NCI-H128 (cell line): ENCODE results near the gene OTOGL.

ENCODE experiments used
- DNase-seq: peaks from one replicate; lab custom pipeline; 2025; ENCODE audit not compliant: unreplicated experiment; lab: John Stamatoyannopoulos, UW

OTOGL gene

DNA sequence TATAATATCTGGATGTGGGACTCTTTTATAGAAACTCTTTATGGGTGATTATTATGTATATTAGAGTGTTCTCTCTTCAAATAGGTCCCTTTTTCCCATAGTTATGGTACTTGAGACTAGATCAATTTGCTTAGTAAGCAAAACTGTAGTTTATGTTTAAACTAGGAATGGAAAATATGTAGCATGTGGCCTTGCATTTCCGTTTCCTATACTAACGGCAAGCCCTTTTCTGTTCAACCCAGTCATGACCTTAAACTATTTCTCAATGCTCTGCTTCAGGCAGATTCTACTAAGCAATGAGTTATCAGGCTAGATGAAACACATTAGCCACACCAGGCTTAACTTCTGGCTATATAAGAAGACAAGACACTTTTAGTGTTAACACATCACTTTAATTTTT lies 84.6 kb downstream of the OTOGL start:
- no peak for DNase-seq

DNA sequence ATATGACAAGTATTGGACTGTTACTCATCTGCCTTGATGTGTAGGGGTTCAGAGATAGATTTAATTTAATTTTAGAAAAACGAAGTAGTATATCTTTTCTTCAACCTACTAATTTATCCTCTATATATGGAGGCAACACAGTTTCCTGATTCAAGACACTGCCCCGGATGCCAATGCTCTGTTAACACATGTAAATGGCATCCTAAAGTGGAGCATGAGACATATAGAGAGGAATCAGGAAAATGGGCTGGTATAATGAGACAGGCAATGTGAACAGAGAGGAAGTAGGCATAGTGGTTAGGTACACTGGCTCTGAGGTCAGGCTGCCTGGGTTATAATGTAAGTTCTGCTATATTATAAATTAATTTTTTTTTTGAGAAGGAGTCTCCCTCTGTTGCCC lies 85.6 kb downstream of the OTOGL start:
- no peak for DNase-seq

GRCh38 chr12:80186727-80187217 lies 87.4 kb downstream of the OTOGL start:
- peak; percentile 40 for DNase-seq

- peak; percentile 55 for DNase-seq
Measured at GRCh38 chr12:80187660-80188090, 88.3 kb downstream of the OTOGL start.

DNA sequence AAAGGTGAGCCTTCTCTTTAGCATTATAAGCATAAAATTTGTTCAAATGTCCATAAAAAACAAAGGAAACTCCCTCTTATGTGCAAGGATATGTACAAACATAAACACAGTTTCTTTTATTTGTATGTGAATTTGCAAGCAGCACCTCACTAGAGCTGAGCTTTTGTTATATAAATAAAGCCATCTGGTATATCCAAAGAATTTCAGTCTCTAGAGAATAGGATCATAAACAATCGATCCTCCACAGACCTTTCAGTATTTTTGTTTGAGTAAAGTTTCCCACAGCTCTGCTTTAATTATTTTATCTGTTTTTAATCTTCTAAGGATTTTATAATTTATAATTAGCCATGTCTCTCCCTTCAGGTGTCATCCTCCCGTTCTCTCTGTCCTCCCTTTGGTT lies 89.2 kb downstream of the OTOGL start:
- no peak for DNase-seq

- no peak for DNase-seq
Measured at GRCh38 chr12:80189241-80189640, 89.9 kb downstream of the OTOGL start.

DNA sequence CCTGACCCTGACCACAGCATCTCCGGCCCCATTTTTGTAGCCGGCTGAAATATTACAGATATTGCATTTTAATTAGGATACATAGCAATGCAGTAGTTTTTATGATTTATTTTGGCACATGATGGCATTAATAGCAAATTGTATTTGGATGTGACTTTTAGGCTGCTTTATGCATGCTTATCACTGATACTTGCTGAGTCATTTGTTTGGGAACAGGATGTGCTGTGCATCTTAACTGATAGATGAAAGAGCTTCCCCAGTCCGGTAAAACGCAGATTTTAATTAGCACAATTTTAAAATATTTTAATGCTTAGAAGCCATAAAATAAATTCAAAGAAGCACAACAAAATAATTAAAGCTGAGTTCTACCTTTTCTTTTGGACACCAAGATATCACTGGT lies 90.7 kb downstream of the OTOGL start:
- no peak for DNase-seq

DNA sequence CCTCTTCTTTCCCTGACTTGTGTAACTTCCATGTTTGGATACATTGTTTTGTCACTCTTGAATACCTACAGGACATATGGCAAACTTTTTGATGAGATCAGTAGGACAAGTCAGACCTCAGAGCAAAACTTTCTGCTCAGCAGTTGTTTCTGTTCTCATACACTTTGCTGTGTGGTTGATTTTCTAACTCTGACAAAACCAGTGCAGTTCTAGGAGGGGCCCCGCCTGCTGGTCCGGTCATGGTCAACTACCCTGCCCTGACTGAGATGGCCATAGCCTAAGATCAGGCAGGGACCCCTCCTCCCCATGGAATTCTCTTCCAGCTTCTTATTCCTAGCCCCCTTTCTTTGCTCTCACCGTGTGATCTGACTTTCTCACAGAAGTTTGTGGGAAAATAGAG lies 92.8 kb downstream of the OTOGL start:
- no peak for DNase-seq

GRCh38 chr12:80193865-80194264 lies 94.5 kb downstream of the OTOGL start:
- no peak for DNase-seq

DNA sequence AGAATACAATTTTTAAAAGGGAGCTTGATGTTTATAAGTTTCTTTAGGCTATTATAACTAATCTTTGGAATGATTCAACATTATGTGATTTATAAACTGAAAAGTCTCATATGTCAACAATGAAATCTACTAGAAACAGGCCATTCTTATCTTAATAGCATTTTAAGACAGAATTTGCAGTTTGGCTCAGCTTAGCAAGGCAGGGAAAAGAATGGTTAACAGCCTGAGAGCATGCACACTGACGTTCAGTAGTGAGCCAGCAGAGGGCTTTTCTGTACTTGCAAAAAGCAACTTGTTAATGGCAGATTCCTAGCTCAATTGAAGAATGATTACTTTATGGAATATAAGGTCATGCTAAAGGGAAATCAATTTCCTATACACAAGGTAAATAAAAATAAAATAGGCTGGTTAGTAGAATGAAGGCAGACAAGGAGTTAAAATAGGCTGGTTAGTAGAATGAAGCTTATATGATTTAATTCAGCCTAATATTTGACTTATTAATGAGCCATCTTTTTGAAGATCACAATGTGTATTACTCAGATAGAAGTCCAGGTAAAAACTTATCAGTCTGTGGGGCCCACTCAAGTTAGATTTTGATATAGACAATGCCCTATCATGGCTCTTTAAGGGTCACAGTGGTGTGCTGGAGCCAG lies 95.9 kb downstream of the OTOGL start:
- DNase-seq = no peak

DNA sequence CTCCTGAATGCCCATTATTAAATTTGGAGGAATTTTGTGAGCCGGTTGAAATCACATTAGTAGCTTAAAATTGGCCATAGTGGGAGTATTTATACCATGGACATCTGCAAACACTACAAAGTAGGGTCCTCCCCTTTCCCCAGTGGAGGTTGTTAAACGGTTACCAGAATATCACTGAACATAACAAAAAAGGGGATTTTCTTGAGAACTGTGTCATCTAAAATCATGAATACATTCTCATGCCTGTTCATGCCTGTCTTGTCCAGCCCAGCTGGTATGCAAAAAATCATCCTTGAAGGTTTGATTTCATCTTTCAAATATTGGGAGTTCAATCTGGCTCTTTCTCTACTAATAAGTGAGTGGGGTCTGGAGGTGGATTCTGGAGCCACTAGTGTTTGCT lies 96.4 kb downstream of the OTOGL start:
- DNase-seq = no peak

DNA sequence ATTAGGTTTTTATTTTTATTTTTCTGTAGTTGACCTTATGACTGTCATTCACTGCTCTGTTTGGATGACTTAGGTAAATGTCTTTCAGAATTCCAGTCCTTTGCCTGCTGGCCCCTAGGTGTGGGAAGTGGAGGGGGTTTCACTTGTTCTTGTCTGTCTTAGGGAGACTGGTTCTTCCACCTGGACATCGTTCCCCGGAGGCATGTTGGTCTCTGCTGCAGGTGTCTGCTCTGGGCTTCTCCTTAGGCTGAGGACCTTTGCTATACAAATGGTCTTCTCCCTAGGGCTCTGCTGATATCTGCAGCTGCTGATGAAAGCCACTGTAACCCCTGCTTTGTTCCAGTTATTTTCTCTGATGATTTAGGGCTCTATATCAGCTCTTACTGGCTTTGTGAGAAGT lies 97.1 kb downstream of the OTOGL start:
- no peak for DNase-seq

GRCh38 chr12:80198782-80199337 lies 99.5 kb downstream of the OTOGL start:
- no peak for DNase-seq

DNA sequence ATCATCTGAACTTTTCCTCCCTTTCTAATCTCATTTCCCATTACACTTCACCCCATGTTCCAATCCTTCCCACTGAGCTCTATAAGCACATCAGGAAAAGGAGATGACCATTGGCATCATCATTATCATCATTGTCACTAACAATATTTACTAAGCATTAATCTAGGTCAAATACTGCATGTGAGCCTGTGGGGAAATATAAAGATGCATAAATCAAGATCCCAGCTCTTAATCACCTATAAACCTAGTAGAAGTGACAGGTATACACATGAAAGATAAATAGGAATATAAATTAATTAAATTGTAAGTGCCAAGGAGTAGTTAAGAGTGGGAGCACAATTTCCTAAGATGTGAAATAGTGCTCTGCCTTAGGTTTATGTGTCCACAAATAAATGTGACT lies 100.6 kb downstream of the OTOGL start:
- no peak for DNase-seq

- DNase-seq = no peak
Measured at GRCh38 chr12:80200414-80200813, 101.1 kb downstream of the OTOGL start.

DNA sequence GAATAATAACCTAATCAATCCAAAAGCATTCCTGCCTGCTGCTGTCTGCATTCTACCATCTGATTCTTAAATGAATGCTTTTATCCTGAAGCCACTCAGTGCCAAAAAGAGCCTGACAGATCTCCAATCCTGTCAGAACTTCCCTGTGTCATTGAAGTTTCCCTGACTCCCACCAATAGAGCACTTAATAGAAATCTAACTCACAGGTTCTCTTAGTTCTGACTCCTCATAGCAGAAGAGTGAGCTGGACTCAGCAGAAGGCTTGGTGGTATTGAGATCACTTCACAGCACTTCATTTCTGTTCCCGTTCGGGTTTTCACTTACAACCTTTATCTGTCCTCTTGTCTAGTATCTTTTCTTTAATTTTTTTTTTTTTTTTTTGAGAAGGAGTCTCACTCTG lies 102.6 kb downstream of the OTOGL start:
- DNase-seq = no peak

- DNase-seq = no peak
Measured at GRCh38 chr12:80205960-80206359, 106.6 kb downstream of the OTOGL start.

- DNase-seq = no peak
Measured at GRCh38 chr12:80208071-80208470, 108.7 kb downstream of the OTOGL start.

DNA sequence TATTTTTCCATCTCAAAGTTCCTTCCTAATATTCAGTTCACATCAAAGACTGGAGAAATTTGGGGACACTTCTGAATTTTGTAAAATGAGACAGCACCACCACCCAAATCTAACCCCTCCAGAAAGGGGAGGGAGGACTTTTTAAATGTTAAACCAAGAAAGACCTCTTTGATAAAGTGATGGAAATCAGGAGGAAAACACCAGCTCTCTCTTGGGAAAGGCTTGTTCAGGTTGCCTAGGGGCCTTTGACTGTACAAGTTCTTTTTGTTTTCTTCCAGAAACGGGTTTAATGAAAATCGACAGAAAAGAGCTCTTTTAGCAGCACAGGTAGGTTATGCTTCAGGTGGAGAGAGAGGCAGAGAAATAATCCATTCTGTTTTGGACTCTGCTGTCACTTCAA lies 112.3 kb downstream of the OTOGL start:
- no peak for DNase-seq

DNA sequence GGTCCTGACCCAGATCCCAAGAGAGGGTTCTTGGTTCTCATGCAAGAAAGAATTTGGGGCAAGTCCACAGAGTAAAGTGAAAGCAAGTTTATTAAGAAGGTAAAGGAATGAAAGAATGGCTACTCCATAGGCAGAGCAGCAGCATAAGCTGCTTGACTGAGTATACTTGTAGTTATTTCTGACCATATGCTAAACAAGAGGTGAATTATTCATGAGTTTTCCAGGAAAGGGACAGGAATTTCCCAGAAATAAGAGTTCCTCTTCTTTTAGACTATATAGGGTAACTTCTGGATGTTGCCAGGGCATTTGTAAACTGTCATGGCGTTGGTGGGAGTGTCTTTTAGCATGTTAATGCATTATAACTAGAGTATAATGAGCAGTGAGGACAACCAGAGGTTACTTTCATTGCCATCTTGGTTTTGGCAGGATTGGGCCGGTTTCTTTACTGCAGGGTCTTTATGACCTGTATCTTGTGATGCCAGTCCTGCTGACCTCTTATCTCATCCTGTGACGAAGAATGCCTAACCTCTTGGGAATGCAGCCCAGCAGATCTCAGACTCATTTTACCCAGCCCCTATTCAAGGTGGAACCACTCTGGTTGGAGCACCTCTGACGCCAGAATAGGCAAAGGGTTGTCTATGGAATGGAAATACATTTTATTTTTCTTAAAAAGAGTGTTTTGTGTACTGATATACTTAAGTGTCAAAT lies 113.8 kb downstream of the OTOGL start:
- no peak for DNase-seq

DNA sequence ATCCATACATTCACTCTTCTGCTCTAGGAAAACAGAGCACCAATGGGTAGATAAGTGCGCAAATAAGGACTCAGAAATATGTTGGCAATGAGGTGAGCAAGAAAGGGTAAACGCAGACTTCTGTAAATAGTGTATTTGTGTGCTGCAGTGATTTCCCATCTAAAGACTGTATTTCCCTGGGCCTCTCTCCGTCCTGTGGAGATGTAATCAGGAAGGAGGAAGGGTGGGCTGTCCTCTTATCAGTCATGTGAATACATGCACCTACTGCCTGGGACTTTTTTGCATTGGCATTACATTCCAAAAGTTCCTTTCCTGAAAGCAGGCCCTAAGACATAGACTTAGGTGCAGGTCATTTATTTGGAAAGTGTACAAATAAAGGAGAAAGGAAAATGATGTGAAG lies 114.5 kb downstream of the OTOGL start:
- no peak for DNase-seq

DNA sequence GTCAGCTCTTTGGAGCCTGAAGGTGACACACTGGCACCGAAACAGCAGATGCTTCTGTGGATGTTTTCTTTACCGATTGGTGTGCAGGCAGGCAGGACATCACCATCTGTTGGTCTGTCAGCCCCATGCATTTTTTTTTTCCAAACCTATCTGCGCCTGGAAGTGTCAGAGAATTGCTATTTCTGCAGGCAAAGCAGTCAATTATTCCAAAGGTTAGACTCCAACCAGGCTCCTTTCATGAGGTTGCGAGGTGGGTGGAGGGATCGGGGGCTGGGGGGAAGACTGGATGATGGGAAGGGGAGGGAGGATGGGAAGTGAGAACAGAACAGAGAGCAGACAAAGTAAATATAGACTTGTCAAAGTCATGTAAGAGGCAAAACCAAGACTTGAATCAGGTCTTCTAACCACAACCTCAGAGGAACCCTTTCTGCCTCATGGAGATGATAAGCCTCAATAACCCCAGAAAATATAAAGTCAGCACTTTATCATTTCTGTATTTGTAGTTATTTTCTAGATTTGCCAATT lies 117.7 kb downstream of the OTOGL start:
- no peak for DNase-seq
